GM15510 (cell line): ENCODE measurements around the gene LIFR.

ENCODE experiments used
- POLR2A ChIP-seq: IDR thresholded peaks from 3 replicates; pipeline ENCODE4 v1.6.1; 2011; ENCODE audit warnings: borderline replicate concordance; ENCODE audit not compliant: insufficient read length; ENCODE audit errors: extremely low read depth

The LIFR gene

DNA sequence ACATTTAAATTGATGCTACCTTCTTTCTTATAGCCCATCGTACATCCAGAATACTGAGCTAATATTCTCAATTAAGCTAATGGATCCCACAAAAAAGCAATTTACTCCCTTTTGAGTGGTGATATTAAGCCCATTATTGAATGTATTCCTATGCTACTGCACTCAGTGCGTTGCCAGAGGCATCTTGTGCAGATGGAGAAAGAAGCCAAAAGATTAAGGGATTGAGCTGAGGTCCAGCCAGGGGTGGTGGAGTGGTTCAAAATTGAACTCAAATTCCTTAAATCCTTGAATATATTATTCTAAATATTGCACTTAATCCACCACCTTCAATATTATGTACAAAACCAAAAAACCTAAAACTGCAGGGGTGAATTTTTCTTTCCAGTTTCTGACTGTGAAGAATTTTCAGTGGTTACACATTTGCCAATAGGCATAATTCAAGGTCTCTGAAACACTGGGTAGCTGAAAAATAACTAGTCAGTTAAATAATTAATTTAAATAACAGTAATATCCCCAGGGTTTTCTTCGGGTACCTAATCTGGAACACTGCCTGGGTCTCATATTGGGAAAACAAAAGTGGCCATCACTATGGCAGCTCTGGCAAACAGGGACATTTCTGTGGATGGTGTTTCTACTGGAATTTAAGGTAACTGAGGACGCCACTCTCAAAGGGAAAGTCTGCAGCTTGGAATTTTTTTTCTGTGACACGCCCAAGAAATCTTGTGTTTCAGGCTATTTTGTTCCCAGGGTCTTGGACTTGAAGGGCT is 6.2 kb upstream of the LIFR start:
- TF ChIP-seq POLR2A = no peak

DNA sequence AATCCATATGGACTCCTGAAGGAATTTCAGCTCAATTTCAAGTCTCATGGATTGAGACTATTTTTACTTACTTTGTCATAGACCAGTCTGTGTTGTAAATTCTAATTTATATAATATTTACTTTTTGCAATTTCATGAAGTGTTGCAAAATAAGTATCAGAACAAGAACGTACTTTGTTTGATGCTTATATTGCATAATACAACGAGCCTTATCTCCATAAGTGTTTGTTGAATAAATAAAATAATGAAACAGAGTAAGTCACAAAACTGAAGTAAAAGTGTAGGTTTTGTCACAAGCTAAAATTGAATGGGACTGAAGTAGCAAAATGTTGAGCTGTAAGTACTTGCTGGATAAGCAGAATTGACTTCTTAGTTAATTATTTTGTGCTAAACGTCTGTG is 3.0 kb upstream of the LIFR start:
- no peak for TF ChIP-seq POLR2A

GRCh38 chr5:38557792-38558191 is 1.3 kb upstream of the LIFR start:
- TF ChIP-seq POLR2A = no peak

DNA sequence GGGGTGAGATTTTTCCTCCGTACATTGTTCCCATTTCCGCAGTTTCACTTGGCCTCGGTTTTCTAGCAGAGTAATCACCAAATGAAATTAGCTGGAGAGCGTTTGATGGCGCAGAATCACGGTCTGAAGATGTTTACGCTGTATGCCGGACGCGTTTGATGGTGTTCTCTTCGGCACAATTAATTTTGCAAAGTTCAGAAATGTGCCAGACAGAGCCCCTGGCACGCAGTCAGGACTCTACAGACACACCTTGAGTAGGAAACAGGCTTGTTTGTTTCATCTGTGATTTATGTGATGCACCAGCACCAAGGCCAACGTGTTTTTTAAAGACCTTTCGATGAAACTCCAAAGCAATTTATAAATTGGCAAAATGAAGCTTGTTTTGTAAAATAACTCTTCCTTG is 863 bp upstream of the LIFR start:
- TF ChIP-seq POLR2A = no peak

GRCh38 chr5:38556088-38556598 is 303 bp downstream of the LIFR start:
- no peak for TF ChIP-seq POLR2A

GRCh38 chr5:38555354-38556087 is 925 bp downstream of the LIFR start:
- no peak for TF ChIP-seq POLR2A

- TF ChIP-seq POLR2A = no peak
Observed at GRCh38 chr5:38554861-38555260, 1.6 kb downstream of the LIFR start.

- no peak for TF ChIP-seq POLR2A
Observed at GRCh38 chr5:38554403-38554802, 2.0 kb downstream of the LIFR start.

DNA sequence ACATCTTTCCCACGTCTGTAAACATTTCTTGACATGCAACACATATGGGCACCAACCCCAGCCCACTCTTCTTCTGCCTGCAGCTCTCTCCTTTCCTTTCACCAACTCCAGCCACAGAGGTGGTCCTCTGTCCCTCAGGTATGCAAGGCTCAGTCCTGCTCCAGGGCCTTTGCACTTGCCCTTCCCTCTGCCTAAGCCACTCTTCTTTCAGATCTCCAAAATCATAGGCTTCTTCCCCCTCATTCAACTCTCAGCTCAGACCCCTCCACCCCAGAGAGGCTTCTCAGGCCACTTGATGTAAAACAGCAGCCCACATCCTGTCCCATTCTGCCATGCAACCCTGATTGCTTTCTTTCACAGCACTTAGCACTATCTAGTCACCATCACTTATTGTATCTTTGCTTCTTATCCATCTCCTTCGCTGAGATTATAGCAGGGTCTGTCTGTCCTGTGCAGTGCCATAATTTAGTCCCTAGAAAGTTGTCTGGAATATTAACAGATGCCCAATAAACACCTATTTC is 3.4 kb downstream of the LIFR start:
- no peak for TF ChIP-seq POLR2A

DNA sequence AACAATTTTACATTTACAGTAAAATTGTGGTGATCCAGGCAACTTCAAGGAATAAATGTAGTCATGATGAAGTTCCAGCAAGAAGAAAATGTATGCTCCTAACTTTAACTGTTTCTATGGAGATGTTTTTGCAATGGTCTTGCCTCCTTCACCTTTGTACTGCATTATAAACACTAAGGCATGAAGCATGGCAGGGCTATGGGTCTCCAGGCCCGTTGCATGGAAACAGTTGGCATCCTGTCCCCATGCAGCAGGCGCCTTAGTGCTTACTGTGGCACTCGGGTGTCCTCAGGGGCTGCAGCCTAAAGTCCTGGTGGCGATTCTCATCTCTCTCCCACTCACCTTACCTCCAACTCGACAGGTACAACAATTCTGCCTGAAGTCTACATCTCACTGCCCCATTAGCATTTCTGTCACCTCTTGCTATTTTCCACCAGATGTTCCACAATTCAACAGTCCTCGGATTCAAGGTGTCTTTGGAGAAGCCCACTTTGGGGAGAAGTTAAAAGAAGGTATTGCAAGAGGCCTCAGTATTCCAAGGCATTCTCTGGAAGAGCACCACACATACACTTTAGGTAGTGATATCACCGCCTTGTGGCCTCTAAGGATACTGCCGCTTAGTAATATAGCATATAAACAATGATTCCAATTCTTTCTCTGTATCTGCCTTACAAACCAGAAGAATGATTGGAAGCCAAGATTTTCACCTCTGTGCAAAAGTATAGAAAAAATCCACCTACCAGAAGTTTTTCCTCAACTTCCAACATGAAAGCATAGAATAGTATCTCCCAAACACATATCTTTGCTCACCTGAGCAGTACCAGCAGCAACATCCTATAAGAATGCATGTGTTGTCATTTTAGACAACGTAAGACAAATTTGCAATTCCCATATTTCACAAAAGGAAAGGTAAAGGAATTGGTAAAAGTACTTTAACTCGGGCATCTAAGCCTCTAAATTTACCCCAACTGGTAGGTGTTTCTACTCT is 5.1 kb downstream of the LIFR start:
- no peak for TF ChIP-seq POLR2A

GRCh38 chr5:38548064-38548759 is 8.2 kb downstream of the LIFR start:
- TF ChIP-seq POLR2A = no peak

GRCh38 chr5:38547257-38547656 is 9.2 kb downstream of the LIFR start:
- TF ChIP-seq POLR2A = no peak

- no peak for TF ChIP-seq POLR2A
Observed at GRCh38 chr5:38546691-38547146, 9.7 kb downstream of the LIFR start.

DNA sequence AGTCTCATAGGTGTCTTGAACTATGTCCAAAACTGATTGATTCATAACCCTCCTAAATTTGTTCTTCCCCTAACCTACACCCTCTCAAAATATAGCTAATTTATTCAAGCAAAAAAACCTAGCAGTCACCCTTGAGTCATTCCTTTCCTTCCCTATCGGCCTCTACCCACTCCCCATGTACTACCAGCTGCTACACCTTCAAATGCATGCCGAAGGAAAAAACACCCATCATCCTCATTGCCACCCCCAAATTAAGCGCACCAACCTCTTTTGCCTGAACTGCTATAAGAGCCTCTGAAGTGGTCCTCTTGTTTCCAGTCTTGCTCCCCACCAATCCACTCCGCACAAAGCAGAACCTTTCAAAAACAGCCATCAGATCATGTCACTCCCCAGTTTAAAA is 12.6 kb downstream of the LIFR start:
- TF ChIP-seq POLR2A = no peak
